Ovary (tissue), 9 donors: ENCODE results near the gene CA11. TPM values are rescaled to one million over a fixed set of nuclear protein-coding genes. Genes with fewer than 3 reads are reported as not detected.
"Not testable (repeated sequence)": the region's sequence is repeated elsewhere in the genome, so short reads cannot be mapped to it uniquely, and the experiment has no call there.

Experiments used
- DNase-seq, 5 donors: peaks; one replicate each; pipeline ENCODE4 v3.0.0-alpha.2; 2019 to 2020
- H3K27ac ChIP-seq, 2 donors: fragments of 200-600 bp; one replicate each; pipeline versions ENCODE4 v1.5.1 to v1.8.0; 2019 to 2022
- H3K27me3 ChIP-seq: fragments of 200-600 bp; one replicate; pipeline ENCODE4 v1.8.0; 2022
- H3K36me3 ChIP-seq: fragments of 200-600 bp; sonication (generic); one replicate; pipeline ENCODE4 v1.5.1; 2019
- H3K4me1 ChIP-seq: one replicate; pipeline ENCODE4 v1.8.1; 2013; ENCODE audit warnings: mild to moderate bottlenecking, moderate library complexity; ENCODE audit not compliant: insufficient read depth
- H3K4me3 ChIP-seq: fragments of 200-600 bp; sonication (generic); one replicate; pipeline ENCODE4 v1.5.1; 2017
- H3K9me3 ChIP-seq, 2 donors: fragments of 200-600 bp in 1 of 2; sonication (generic) in 1 of 2; one replicate each; pipeline versions ENCODE4 v1.5.1 to v1.8.1; 2013 to 2019; ENCODE audit warnings: mild to moderate bottlenecking in 1 of 2, moderate library complexity in 1 of 2
- CTCF ChIP-seq, 3 donors: fragments of 450-650 bp in 2 of 3; fragments of 200-600 bp in 1 of 3; IDR thresholded peaks; one replicate each; pipeline versions ENCODE4 v1.5.1 to v1.8.0; 2016 to 2022; ENCODE audit warnings: antibody characterized with exemption in 3 of 3, mild to moderate bottlenecking in 1 of 3
- EP300 ChIP-seq: sonication (generic); formaldehyde crosslinking; IDR thresholded peaks from one replicate; pipeline ENCODE4 v1.6.1; 2017; ENCODE audit warnings: antibody characterized with exemption
- POLR2A ChIP-seq: fragments of 450-650 bp; IDR thresholded peaks from one replicate; pipeline ENCODE4 v1.6.1; 2017; ENCODE audit warnings: antibody characterized with exemption, mild to moderate bottlenecking, moderate library complexity
- WGBS, 3 donors: extraction: QIAGEN DNeasy Blood & Tissue Kit in 1 of 3; methylation state at CpG; one replicate each; pipeline versions ENCODE4 v1.1.5 to v1.1.7; 2013 to 2017; 5-methylcytosine and 5-hydroxymethylcytosine counted together
- intact Hi-C, 4 donors: fragments of 100-400 bp; cut with DNase I; formaldehyde crosslinking; loops; one replicate each; pipeline versions ENCODE4 v1.11.0 to v1.15.1; 2022 to 2023
- polyA plus RNA-seq, 2 donors: library from polyadenylated mRNA; stranded (reverse); fragments of 200-250 nt in 1 of 2; fragments of 350-450 nt in 1 of 2; fragmentation: Illumina TruSeq in 1 of 2; extraction: RNeasy Lipid Tissue Mini Kit (QIAGEN cat#74804) in 1 of 2; gene quantifications; one replicate each; pipeline ENCODE4 v1.2.3, GENCODE V29; 2013 to 2014
- total RNA-seq, 7 donors: library from RNA; depleted of rRNA in 2 of 7; stranded (reverse); fragments of >200 nt in 2 of 7; fragmentation: NEBNext Ultra II Directional in 3 of 7; extraction: Animal tissue kit (Norgen Biotek cat#: 25700) in 3 of 7; gene quantifications; one replicate each; pipeline versions ENCODE4 v1.1.0 to v1.2.4, GENCODE V29; 2016 to 2023
- donor health status: DM: no; HTN: no; CAD: no; lungs with moderate emphysema.
- donor health status: DM: no; HTN: no; CAD: no.
- donor health status: Bipolar disorder and iron deficiency.
- donor health status: DM: yes; HTN: yes; CAD: no.
- donor health status: DM: no; HTN: no; CAD: no.
- donor health status: DM: yes; HTN: yes; CAD: no.

The CA11 gene
- total and polyA plus RNA-seq, 9 donors = 14.9 to 53.1 (median 43.1) TPM

- 91 to 93% (median 92%) methylated on average over 49 to 50 of the region's 50 CpGs for WGBS, 3 donors
- Histone ChIP-seq H3K27ac (no peak overlapping the region), H3K4me1 (no peaks in the 10 kb centered on the region), H3K9me3 (no peaks in the 10 kb centered on the region), H3K36me3 (no peaks in the 10 kb centered on the region), H3K4me3 (no peak overlapping the region), H3K27me3 (no peaks in the 10 kb centered on the region)
- no peak for DNase-seq
- intact Hi-C loops = no loop called here
- TF ChIP-seq POLR2A (no peak), CTCF (IDR thresholded peaks at IDR 0.05) (no peak), EP300 (no peak)
These were observed 15.7 kb upstream of the CA11 start for GRCh38 chr19:48661711-48662090.

- Histone ChIP-seq H3K9me3 (no peaks in the 10 kb centered on the region), H3K4me1 (no peaks in the 10 kb centered on the region), H3K36me3 (no peaks in the 10 kb centered on the region), H3K4me3 (no peak overlapping the region), H3K27me3 (no peaks in the 10 kb centered on the region), H3K27ac (no peak overlapping the region)
- TF ChIP-seq EP300 = no peak
- TF ChIP-seq CTCF (IDR thresholded peaks at IDR 0.05) = no peak
- TF ChIP-seq POLR2A = no peak
- intact Hi-C loops = no loop called here
- DNase-seq = peak; percentile 77 to 88 (median 82)
- WGBS, 3 donors = 52 to 61% (median 53%) methylated on average over 35 of the region's 35 CpGs
These were observed 15.1 kb upstream of the CA11 start for GRCh38 chr19:48660852-48661710.

- Histone ChIP-seq H3K9me3 (no peaks in the 10 kb centered on the region), H3K27ac (no peak overlapping the region), H3K36me3 (no peaks in the 10 kb centered on the region), H3K4me3 (no peak overlapping the region), H3K27me3 (no peaks in the 10 kb centered on the region), H3K4me1 (no peaks in the 10 kb centered on the region)
- intact Hi-C loops = no loop called here
- TF ChIP-seq CTCF (IDR thresholded peaks at IDR 0.05) = no peak
- TF ChIP-seq POLR2A = no peak
- no peak for TF ChIP-seq EP300
- 80 to 84% (median 81%) methylated on average over 5 of the region's 5 CpGs for WGBS, 3 donors
- no peak for DNase-seq
These were observed 13.8 kb upstream of the CA11 start for GRCh38 chr19:48659768-48660167.

GRCh38 chr19:48658483-48658882 is 12.5 kb upstream of the CA11 start:
- no peak for DNase-seq
- Histone ChIP-seq H3K36me3 (no peaks in the 10 kb centered on the region), H3K27me3 (no peaks in the 10 kb centered on the region), H3K4me1 (peaks cover 2% of the 10 kb centered on the region), H3K27ac (no peak overlapping the region), H3K9me3 (no peaks in the 10 kb centered on the region), H3K4me3 (no peak overlapping the region)
- intact Hi-C loops = no loop called here
- 88 to 90% (median 89%) methylated on average over 6 of the region's 6 CpGs for WGBS, 3 donors
- TF ChIP-seq EP300 = no peak

- H3K27me3 ChIP-seq, H3K36me3 ChIP-seq, intact Hi-C loops, H3K4me1 ChIP-seq, DNase-seq, H3K27ac ChIP-seq, H3K4me3 ChIP-seq, H3K9me3 ChIP-seq: not testable (repeated sequence)
- 95 to 99% (median 97%) methylated on average over 5 of the region's 5 CpGs for WGBS, 3 donors
These were observed 11.8 kb upstream of the CA11 start for GRCh38 chr19:48657828-48658227.
